Parathyroid adenoma (tissue), 2 donors: Measurements from ENCODE around the gene USP36.

Source experiments
- H2AFZ ChIP-seq: fragments of 300-600 bp; sonication (generic); one replicate; pipeline ENCODE4 v1.7.0; 2017; ENCODE audit warnings: antibody characterized with exemption, mild to moderate bottlenecking
- H3K27ac ChIP-seq: fragments of 300-600 bp; sonication (generic); one replicate; pipeline ENCODE4 v1.7.0; 2017
- H3K27me3 ChIP-seq: fragments of 300-600 bp; sonication (generic); one replicate; pipeline ENCODE4 v1.7.0; 2017; ENCODE audit warnings: low read length; ENCODE audit not compliant: control insufficient read depth, insufficient read depth
- H3K36me3 ChIP-seq: fragments of 300-600 bp; sonication (generic); one replicate; pipeline ENCODE4 v1.7.0; 2017; ENCODE audit warnings: low read length; ENCODE audit not compliant: control insufficient read depth, insufficient read depth
- H3K4me1 ChIP-seq: fragments of 300-600 bp; sonication (generic); one replicate; pipeline ENCODE4 v1.7.0; 2017; ENCODE audit warnings: control low read depth
- H3K4me2 ChIP-seq: fragments of 300-600 bp; sonication (generic); one replicate; pipeline ENCODE4 v1.7.0; 2017; ENCODE audit warnings: low read length
- H3K4me3 ChIP-seq: fragments of 300-600 bp; sonication (generic); one replicate; pipeline ENCODE4 v1.7.0; 2017; ENCODE audit warnings: low read depth, low read length
- H3K79me2 ChIP-seq: fragments of 300-600 bp; sonication (generic); one replicate; pipeline ENCODE4 v1.7.0; 2017; ENCODE audit warnings: control low read depth
- H3K9ac ChIP-seq: fragments of 300-600 bp; sonication (generic); one replicate; pipeline ENCODE4 v1.7.0; 2017; ENCODE audit warnings: mild to moderate bottlenecking
- H3K9me3 ChIP-seq: fragments of 300-600 bp; sonication (generic); one replicate; pipeline ENCODE4 v1.7.0; 2017; ENCODE audit warnings: low read length; ENCODE audit not compliant: control insufficient read depth
- TF ChIP-seq, protein P1 (sequence below): fragments of 300-600 bp; sonication (generic); IDR thresholded peaks from one replicate; pipeline ENCODE4 v1.7.0; 2017; ENCODE audit warnings: antibody characterized with exemption, mild to moderate bottlenecking
- donor health status: primary hyperparathyroidism.

The USP36 gene

DNA sequence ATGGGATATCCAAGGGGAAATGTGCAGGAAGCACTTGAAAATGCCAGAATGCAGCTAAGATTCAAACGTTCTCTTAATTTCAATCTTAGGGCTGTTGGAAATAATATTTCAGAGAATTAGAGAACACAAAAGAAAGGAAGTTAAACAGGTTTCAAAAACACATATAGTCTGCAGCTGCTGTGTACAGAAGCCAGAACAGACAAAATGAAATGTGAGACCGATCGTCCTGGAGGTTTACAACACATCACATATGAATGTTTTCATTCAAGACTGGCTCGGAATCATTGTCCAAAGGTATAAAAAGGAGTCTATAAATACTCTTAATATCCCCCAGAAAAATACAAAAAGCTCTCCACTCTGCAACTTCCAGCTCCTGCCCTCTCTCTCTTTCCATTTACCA, 72.8 kb downstream of the USP36 start:
- Histone ChIP-seq H3K4me3 (no peak overlapping the region), H3K4me2 (no peak overlapping the region), H3K9ac (no peak overlapping the region), H3K79me2 (peaks cover 29% of the 10 kb centered on the region), H3K27me3 (no peaks in the 10 kb centered on the region), H2AFZ (no peak overlapping the region), H3K27ac (no peak overlapping the region), H3K36me3 (no peaks in the 10 kb centered on the region), H3K9me3 (no peaks in the 10 kb centered on the region), H3K4me1 (no peaks in the 10 kb centered on the region)
- TF ChIP-seq, protein P1, sequence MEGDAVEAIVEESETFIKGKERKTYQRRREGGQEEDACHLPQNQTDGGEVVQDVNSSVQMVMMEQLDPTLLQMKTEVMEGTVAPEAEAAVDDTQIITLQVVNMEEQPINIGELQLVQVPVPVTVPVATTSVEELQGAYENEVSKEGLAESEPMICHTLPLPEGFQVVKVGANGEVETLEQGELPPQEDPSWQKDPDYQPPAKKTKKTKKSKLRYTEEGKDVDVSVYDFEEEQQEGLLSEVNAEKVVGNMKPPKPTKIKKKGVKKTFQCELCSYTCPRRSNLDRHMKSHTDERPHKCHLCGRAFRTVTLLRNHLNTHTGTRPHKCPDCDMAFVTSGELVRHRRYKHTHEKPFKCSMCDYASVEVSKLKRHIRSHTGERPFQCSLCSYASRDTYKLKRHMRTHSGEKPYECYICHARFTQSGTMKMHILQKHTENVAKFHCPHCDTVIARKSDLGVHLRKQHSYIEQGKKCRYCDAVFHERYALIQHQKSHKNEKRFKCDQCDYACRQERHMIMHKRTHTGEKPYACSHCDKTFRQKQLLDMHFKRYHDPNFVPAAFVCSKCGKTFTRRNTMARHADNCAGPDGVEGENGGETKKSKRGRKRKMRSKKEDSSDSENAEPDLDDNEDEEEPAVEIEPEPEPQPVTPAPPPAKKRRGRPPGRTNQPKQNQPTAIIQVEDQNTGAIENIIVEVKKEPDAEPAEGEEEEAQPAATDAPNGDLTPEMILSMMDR: no peak

DNA sequence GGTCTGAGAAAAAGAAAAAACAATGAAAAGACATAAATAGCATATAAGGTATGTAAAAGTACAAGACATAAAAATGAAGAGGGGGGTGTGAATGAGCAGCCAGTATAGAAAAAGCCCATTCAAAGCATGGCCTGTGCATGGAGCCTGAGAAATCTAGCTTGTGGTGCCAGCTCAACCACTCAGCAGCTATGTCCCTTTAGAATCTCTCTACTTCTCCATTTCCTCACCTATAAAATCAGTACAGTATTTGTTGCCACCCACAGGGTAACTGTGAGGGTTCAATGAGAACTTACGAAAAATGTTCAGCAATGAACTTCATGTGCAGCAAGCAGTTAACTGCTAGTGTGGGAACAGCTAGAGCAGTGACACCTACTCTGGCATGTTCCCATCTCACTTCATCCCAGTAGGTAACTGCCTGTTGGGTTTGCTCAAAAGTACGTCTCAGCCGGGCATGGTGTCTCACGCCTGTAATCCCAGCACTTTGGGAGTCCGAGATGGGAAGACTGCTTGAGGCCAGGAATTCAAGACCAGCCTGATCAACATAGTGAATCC, 73.8 kb downstream of the USP36 start:
- H3K4me1 ChIP-seq: no peaks in the 10 kb centered on the region
- H3K36me3 ChIP-seq: no peaks in the 10 kb centered on the region
- no peaks in the 10 kb centered on the region for H3K9me3 ChIP-seq
- H3K4me2 ChIP-seq: no peak overlapping the region
- TF ChIP-seq, protein P1: no peak
- H3K4me3 ChIP-seq: no peak overlapping the region
- peaks cover 29% of the 10 kb centered on the region for H3K79me2 ChIP-seq
- H3K9ac ChIP-seq: no peak overlapping the region
- no peak overlapping the region for H3K27ac ChIP-seq
- no peak overlapping the region for H2AFZ ChIP-seq
- H3K27me3 ChIP-seq: no peaks in the 10 kb centered on the region

DNA sequence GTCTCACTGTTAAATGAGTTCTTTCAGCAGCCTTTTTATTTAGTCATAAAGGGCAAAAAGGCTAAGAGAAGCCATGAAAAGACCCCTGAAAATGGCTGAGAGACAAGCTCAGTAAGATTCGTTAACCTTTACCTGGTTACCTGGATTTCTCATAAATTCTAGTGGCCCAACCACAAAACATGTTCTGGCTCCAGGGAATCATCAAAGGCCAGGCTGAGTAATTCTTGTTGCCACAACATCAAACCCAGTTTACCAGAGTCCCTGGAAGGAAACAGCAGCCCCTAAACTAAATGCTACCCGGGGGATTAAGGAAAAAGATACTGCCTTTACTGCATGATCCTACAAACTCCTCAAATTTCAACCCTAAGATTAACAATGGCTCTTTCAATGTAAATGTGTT, 74.4 kb downstream of the USP36 start:
- Histone ChIP-seq H3K27me3 (no peaks in the 10 kb centered on the region), H3K9ac (no peak overlapping the region), H3K4me3 (no peak overlapping the region), H3K27ac (no peak overlapping the region), H3K79me2 (peaks cover 28% of the 10 kb centered on the region), H3K36me3 (no peaks in the 10 kb centered on the region), H2AFZ (no peak overlapping the region), H3K4me2 (no peak overlapping the region), H3K9me3 (no peaks in the 10 kb centered on the region), H3K4me1 (no peaks in the 10 kb centered on the region)
- TF ChIP-seq, protein P1: no peak

DNA sequence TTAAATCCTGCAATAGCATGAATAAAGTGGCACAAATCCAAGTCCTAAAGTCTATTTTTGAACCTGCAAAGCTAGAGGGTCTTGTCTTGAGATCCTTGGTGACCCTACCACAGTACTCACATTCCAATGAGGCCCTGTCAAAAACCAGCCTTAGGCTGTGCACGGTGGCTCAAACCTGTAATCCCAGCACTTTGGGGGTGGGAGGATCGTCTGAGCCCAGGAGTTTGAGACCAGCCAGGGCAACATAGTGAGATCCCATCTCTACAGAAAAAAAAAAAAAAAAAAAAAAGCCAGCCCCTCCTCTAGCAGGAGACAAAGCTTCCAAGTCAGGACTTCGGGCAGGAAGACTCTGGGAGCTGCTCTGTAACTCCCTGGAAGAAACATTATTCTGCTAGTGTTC, 74.8 kb downstream of the USP36 start:
- Histone ChIP-seq H3K4me3 (no peak overlapping the region), H3K27ac (no peak overlapping the region), H3K4me2 (no peak overlapping the region), H3K4me1 (no peaks in the 10 kb centered on the region), H3K79me2 (peaks cover 24% of the 10 kb centered on the region), H2AFZ (no peak overlapping the region), H3K9ac (no peak overlapping the region), H3K27me3 (no peaks in the 10 kb centered on the region), H3K9me3 (no peaks in the 10 kb centered on the region), H3K36me3 (no peaks in the 10 kb centered on the region)
- TF ChIP-seq, protein P1: no peak

DNA sequence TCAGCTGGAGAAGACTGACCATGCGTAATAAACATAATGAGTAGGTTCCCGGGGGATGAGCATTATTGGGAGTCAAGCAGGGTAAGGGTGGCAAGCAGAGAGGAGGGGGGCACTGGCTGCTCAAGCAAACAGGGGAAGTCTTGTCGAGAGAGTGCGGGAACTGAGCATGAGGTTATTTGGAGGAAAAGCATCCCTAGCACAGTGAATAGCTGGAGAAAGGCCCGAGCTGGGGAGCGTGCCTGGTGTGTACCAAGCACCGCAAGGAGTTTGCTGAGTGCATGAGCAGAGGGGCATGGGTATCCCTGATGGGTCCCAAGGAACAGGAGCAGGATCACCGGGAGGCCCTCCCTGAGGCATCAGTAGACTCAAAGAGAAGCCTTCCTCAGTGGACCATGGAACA, 75.7 kb downstream of the USP36 start:
- H3K4me1 ChIP-seq: no peaks in the 10 kb centered on the region

More for the DNA sequence above, 75.7 kb downstream of the USP36 start:
- Histone ChIP-seq H3K4me3 (no peak overlapping the region), H3K9me3 (no peaks in the 10 kb centered on the region), H3K36me3 (no peaks in the 10 kb centered on the region), H3K4me2 (no peak overlapping the region), H3K9ac (no peak overlapping the region), H3K27ac (no peak overlapping the region), H3K27me3 (no peaks in the 10 kb centered on the region), H3K79me2 (peaks cover 22% of the 10 kb centered on the region), H2AFZ (no peak overlapping the region)
- TF ChIP-seq, protein P1: no peak
